HEK293 (cell line): Measurements from ENCODE around the gene ARHGAP27.
"Not testable (repeated sequence)": the region's sequence is repeated elsewhere in the genome, so short reads cannot be mapped to it uniquely, and the experiment has no call there.

Experiments used
- CTCF ChIA-PET: fragments of 350-600 bp; formaldehyde crosslinking; extraction: SDS; loops from one replicate; lab custom pipeline; 2021; ENCODE audit warnings: antibody characterized with exemption; lab: Yijun Ruan, JAX
- POLR2A ChIA-PET: fragments of 300-600 bp; formaldehyde crosslinking; extraction: SDS; loops from one replicate; lab custom pipeline; 2020; ENCODE audit warnings: antibody characterized with exemption, inconsistent platforms; lab: Yijun Ruan, JAX
- H3K27ac ChIP-seq: fragments of 200-500 bp; sonication (Bioruptor generic); 2 replicates; pipeline ENCODE4 v1.5.1; 2014; ENCODE audit warnings: low read depth, low read length, control low read depth, inconsistent platforms; ENCODE audit errors: extremely low read depth
- H3K36me3 ChIP-seq, 2 experiments: fragments of 200-500 bp in 1 of 2; sonication (Bioruptor generic) in 1 of 2; 1 replicate in 1 of 2; 2 replicates in 1 of 2; pipeline ENCODE4 v1.5.1; 2014 to 2017; ENCODE audit warnings: inconsistent platforms in 2 of 2, low read length in 2 of 2; ENCODE audit not compliant: control insufficient read depth in 2 of 2, insufficient read depth in 1 of 2
- H3K4me1 ChIP-seq: fragments of 200-500 bp; sonication (Bioruptor generic); 2 replicates; pipeline ENCODE4 v1.5.1; 2014; ENCODE audit warnings: mild to moderate bottlenecking, low read length, inconsistent platforms; ENCODE audit not compliant: control insufficient read depth, insufficient read depth
- H3K4me3 ChIP-seq: 2 replicates; pipeline ENCODE4 v1.5.1; 2011; ENCODE audit warnings: low read depth, mild to moderate bottlenecking, control low read depth, low read length, moderate library complexity
- H3K9me3 ChIP-seq: fragments of 200-500 bp; sonication (Bioruptor generic); 2 replicates; pipeline ENCODE4 v1.5.1; 2014; ENCODE audit warnings: low read depth, low read length, inconsistent platforms; ENCODE audit not compliant: control insufficient read depth, insufficient read depth
- GLIS1 ChIP-seq: fragments of 450-650 bp; formaldehyde crosslinking; IDR thresholded peaks from 2 replicates; pipeline ENCODE4 v1.5.1; 2016; ENCODE audit warnings: missing biosample characterization, missing genetic modification characterization
- KLF1 ChIP-seq: fragments of 450-650 bp; formaldehyde crosslinking; IDR thresholded peaks from 2 replicates; pipeline ENCODE4 v1.5.1; 2016; ENCODE audit warnings: missing biosample characterization, missing genetic modification characterization
- MEIS1 ChIP-seq: sonication (generic); formaldehyde crosslinking; IDR thresholded peaks from 2 replicates; pipeline ENCODE4 v1.8.1; 2022; ENCODE audit warnings: missing genetic modification reagents, mild to moderate bottlenecking, borderline replicate concordance
- SP7 ChIP-seq: fragments of 450-650 bp; formaldehyde crosslinking; IDR thresholded peaks from 2 replicates; pipeline ENCODE4 v1.5.1; 2016; ENCODE audit warnings: missing biosample characterization, missing genetic modification characterization
- WT1 ChIP-seq: fragments of 450-650 bp; formaldehyde crosslinking; IDR thresholded peaks from 2 replicates; pipeline ENCODE4 v1.5.1; 2016; ENCODE audit warnings: missing biosample characterization, missing genetic modification characterization
- ZIC2 ChIP-seq: fragments of 450-650 bp; formaldehyde crosslinking; IDR thresholded peaks from 2 replicates; pipeline ENCODE4 v1.5.1; 2016; ENCODE audit warnings: missing biosample characterization, missing genetic modification characterization
- ZNF112 ChIP-seq: fragments of 450-650 bp; formaldehyde crosslinking; IDR thresholded peaks from 2 replicates; pipeline ENCODE4 v1.5.0; 2017; ENCODE audit warnings: missing biosample characterization, missing genetic modification characterization
- ZNF426 ChIP-seq: fragments of 450-650 bp; formaldehyde crosslinking; IDR thresholded peaks from 2 replicates; pipeline ENCODE4 v1.5.1; 2017; ENCODE audit warnings: missing biosample characterization, missing genetic modification characterization, mild to moderate bottlenecking, inconsistent platforms, moderate library complexity
- ZNF473 ChIP-seq: fragments of 450-650 bp; formaldehyde crosslinking; IDR thresholded peaks from 2 replicates; pipeline ENCODE4 v1.5.1; 2017; ENCODE audit warnings: missing biosample characterization, missing genetic modification characterization
- ZNF544 ChIP-seq: fragments of 450-650 bp; formaldehyde crosslinking; IDR thresholded peaks from 2 replicates; pipeline ENCODE4 v1.5.0; 2017; ENCODE audit warnings: missing biosample characterization, missing genetic modification characterization
- ZNF629 ChIP-seq: fragments of 450-650 bp; formaldehyde crosslinking; IDR thresholded peaks from 2 replicates; pipeline ENCODE4 v1.5.1; 2017; ENCODE audit warnings: missing biosample characterization, missing genetic modification characterization
- ZNF660 ChIP-seq: fragments of 450-650 bp; IDR thresholded peaks from 2 replicates; pipeline ENCODE4 v1.5.1; 2018; ENCODE audit warnings: missing biosample characterization, mild to moderate bottlenecking, missing genetic modification characterization
- ZNF664 ChIP-seq: fragments of 450-650 bp; formaldehyde crosslinking; IDR thresholded peaks from 2 replicates; pipeline ENCODE4 v1.5.1; 2016; ENCODE audit warnings: missing biosample characterization, missing genetic modification characterization
- ZNF677 ChIP-seq: fragments of 450-650 bp; IDR thresholded peaks from 2 replicates; pipeline ENCODE4 v1.5.0; 2018; ENCODE audit warnings: missing biosample characterization, mild to moderate bottlenecking, missing genetic modification characterization, moderate library complexity
- ZNF768 ChIP-seq: fragments of 450-650 bp; formaldehyde crosslinking; IDR thresholded peaks from 2 replicates; pipeline ENCODE4 v1.5.1; 2018; ENCODE audit warnings: missing biosample characterization, mild to moderate bottlenecking, missing genetic modification characterization
- ZSCAN30 ChIP-seq: fragments of 450-650 bp; IDR thresholded peaks from 2 replicates; pipeline ENCODE4 v1.5.1; 2018; ENCODE audit warnings: missing biosample characterization, mild to moderate bottlenecking, missing genetic modification characterization, moderate library complexity
- TF ChIP-seq, protein P1 (sequence below): fragments of 450-650 bp; formaldehyde crosslinking; IDR thresholded peaks from 2 replicates; pipeline ENCODE4 v1.5.1; 2017; ENCODE audit warnings: missing biosample characterization, missing genetic modification characterization
- TF ChIP-seq, protein P2 (sequence below): fragments of 450-650 bp; formaldehyde crosslinking; IDR thresholded peaks from 2 replicates; pipeline ENCODE4 v1.5.1; 2016; ENCODE audit warnings: missing biosample characterization, missing genetic modification characterization
- TF ChIP-seq, protein P3 (sequence below): fragments of 450-650 bp; formaldehyde crosslinking; IDR thresholded peaks from 2 replicates; pipeline ENCODE4 v1.5.1; 2016; ENCODE audit warnings: missing biosample characterization, missing genetic modification characterization
- TF ChIP-seq, protein P4 (sequence below): fragments of 450-650 bp; formaldehyde crosslinking; IDR thresholded peaks from 2 replicates; pipeline ENCODE4 v1.5.1; 2016; ENCODE audit warnings: missing biosample characterization, missing genetic modification characterization

Gene ARHGAP27

DNA sequence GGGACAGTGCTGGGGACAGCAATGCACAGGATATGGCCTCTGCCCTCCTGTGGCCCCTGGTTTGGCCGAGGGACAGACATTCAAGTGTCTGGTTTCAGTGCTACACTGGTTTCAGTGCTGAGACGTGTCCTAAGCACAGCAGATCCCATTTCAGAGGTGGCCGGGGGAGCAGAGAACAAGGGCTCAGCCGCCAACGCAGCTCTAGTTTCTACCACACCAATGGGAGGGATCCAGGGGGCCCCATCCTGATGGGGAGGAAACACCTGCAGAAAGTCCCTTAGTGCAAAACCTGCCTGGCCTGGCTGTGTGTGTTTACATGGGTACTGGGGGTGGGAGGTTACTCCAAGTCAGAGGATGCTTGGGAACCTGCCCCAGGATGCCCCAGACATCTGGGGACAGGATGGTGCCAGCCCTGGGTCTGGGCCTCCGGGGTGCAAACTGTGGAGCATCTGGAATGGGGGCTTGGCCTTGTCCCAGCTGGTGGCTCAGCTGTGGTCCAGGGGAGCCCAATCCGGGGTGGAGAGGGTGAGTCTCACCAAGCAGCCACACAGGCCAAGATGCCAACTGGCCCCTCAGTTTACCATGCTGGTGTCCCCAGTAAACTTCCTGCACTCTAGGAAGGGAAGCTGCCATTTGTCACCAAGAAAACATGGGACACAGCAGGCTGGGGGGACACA lies 8.3 kb upstream of the ARHGAP27 start:
- H3K36me3 ChIP-seq: peaks cover 0 to 32% of the 10 kb centered on the region in 2 experiments; a peak in 1 of 3 replicates
- CTCF ChIA-PET: interaction anchor here (0.6 to 1.1 kb wide), 4 partner anchors 12 to 663 kb away, joined by 3 to 4 read pairs (median 4); no protein-coding TSS in a partner anchor
- H3K9me3 ChIP-seq, POLR2A ChIA-PET, H3K4me3 ChIP-seq, H3K27ac ChIP-seq, H3K4me1 ChIP-seq: not testable (repeated sequence)
- peak; percentile 47 for TF ChIP-seq GLIS1

DNA sequence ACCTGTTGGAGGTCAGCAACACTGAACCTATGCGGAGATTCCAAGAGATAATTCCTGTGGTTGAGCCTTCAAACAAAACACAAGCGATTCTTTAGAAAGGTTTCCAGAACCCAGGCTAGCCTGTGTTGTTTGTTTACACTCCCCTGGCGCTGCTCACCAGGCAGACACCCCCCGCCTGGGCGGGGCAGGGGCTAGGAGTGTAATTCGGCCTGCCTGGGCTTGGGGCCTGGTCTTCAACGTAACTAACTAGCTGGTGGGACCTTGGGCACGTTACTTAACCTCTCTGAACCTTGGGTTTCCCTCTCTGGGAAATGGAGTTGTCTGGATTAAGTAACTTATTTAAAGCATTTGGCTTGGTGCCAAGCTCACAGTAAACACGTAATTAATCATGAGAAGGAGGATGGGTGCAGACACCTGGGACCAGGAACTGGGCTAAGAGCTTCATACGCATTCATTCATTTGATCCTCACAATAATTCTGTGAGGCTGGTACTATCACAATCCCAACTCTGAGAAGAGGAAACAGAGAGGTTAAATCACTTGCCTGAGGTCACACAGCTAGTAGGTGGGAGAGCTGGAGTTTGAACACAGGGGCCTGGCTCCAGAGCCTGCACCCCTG lies 7.6 kb upstream of the ARHGAP27 start:
- H3K4me1 ChIP-seq: no peaks in the 10 kb centered on the region; the same call in 1 of the 2 replicates
- ChIA-PET CTCF (interaction anchor here (0.6 to 1.1 kb wide), 7 partner anchors 11 to 663 kb away, joined by 3 to 4 read pairs (median 4); no protein-coding TSS in a partner anchor), POLR2A (no interaction called here)
- H3K4me3 ChIP-seq: no peak overlapping the region
- H3K27ac ChIP-seq: peak overlapping the region; percentile 25; the same call in 1 of the 2 replicates
- H3K9me3 ChIP-seq: no peaks in the 10 kb centered on the region
- H3K36me3 ChIP-seq: peaks cover 0 to 32% of the 10 kb centered on the region in 2 experiments; a peak in 1 of 3 replicates
- TF ChIP-seq, protein P1, sequence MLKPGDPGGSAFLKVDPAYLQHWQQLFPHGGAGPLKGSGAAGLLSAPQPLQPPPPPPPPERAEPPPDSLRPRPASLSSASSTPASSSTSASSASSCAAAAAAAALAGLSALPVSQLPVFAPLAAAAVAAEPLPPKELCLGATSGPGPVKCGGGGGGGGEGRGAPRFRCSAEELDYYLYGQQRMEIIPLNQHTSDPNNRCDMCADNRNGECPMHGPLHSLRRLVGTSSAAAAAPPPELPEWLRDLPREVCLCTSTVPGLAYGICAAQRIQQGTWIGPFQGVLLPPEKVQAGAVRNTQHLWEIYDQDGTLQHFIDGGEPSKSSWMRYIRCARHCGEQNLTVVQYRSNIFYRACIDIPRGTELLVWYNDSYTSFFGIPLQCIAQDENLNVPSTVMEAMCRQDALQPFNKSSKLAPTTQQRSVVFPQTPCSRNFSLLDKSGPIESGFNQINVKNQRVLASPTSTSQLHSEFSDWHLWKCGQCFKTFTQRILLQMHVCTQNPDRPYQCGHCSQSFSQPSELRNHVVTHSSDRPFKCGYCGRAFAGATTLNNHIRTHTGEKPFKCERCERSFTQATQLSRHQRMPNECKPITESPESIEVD (tag by site-specific recombination): no peak
- peak; percentile 56; the same call in 1 of the 2 replicates for TF ChIP-seq ZNF544 (tag by site-specific recombination)
- 0 out of 2 replicates have a peak, but pooled peaks have one; percentile 60 for TF ChIP-seq MEIS1 (CRISPR knock-in tag)
- TF ChIP-seq ZIC2: peak; percentile 80
- peak; percentile 88 for TF ChIP-seq ZNF664
- peak; percentile 15; the same call in 1 of the 2 replicates for TF ChIP-seq WT1
- TF ChIP-seq ZNF629 (tag by site-specific recombination): no peak; the same call in 1 of the 2 replicates
- TF ChIP-seq KLF1 (tag by site-specific recombination): peak; percentile 77
- TF ChIP-seq ZNF677 (tag by site-specific recombination): no peak
- TF ChIP-seq ZNF426: no peak
- TF ChIP-seq, protein P2, sequence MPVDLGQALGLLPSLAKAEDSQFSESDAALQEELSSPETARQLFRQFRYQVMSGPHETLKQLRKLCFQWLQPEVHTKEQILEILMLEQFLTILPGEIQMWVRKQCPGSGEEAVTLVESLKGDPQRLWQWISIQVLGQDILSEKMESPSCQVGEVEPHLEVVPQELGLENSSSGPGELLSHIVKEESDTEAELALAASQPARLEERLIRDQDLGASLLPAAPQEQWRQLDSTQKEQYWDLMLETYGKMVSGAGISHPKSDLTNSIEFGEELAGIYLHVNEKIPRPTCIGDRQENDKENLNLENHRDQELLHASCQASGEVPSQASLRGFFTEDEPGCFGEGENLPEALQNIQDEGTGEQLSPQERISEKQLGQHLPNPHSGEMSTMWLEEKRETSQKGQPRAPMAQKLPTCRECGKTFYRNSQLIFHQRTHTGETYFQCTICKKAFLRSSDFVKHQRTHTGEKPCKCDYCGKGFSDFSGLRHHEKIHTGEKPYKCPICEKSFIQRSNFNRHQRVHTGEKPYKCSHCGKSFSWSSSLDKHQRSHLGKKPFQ (tag by site-specific recombination): no peak
- TF ChIP-seq, protein P3, sequence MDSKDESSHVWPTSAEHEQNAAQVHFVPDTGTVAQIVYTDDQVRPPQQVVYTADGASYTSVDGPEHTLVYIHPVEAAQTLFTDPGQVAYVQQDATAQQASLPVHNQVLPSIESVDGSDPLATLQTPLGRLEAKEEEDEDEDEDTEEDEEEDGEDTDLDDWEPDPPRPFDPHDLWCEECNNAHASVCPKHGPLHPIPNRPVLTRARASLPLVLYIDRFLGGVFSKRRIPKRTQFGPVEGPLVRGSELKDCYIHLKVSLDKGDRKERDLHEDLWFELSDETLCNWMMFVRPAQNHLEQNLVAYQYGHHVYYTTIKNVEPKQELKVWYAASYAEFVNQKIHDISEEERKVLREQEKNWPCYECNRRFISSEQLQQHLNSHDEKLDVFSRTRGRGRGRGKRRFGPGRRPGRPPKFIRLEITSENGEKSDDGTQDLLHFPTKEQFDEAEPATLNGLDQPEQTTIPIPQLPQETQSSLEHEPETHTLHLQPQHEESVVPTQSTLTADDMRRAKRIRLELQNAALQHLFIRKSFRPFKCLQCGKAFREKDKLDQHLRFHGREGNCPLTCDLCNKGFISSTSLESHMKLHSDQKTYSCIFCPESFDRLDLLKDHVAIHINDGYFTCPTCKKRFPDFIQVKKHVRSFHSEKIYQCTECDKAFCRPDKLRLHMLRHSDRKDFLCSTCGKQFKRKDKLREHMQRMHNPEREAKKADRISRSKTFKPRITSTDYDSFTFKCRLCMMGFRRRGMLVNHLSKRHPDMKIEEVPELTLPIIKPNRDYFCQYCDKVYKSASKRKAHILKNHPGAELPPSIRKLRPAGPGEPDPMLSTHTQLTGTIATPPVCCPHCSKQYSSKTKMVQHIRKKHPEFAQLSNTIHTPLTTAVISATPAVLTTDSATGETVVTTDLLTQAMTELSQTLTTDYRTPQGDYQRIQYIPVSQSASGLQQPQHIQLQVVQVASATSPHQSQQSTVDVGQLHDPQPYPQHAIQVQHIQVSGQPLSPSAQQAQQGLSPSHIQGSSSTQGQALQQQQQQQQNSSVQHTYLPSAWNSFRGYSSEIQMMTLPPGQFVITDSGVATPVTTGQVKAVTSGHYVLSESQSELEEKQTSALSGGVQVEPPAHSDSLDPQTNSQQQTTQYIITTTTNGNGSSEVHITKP (tag by site-specific recombination): peak; percentile 68
- TF ChIP-seq, protein P4, sequence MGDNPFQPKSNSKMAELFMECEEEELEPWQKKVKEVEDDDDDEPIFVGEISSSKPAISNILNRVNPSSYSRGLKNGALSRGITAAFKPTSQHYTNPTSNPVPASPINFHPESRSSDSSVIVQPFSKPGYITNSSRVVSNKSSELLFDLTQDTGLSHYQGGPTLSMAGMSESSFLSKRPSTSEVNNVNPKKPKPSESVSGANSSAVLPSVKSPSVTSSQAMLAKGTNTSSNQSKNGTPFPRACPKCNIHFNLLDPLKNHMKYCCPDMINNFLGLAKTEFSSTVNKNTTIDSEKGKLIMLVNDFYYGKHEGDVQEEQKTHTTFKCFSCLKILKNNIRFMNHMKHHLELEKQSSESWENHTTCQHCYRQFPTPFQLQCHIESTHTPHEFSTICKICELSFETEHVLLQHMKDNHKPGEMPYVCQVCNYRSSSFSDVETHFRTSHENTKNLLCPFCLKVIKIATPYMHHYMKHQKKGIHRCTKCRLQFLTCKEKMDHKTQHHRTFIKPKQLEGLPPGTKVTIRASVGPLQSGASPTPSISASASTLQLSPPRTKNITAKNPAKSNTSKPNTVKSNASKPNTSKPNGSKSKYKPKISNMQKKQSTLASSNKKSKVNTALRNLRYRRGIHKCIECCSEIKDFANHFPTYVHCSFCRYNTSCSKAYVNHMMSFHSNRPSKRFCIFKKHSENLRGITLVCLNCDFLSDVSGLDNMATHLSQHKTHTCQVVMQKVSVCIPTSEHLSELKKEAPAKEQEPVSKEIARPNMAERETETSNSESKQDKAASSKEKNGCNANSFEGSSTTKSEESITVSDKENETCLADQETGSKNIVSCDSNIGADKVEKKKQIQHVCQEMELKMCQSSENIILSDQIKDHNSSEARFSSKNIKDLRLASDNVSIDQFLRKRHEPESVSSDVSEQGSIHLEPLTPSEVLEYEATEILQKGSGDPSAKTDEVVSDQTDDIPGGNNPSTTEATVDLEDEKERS (tag by site-specific recombination): no peak
- TF ChIP-seq ZNF473 (tag by site-specific recombination): no peak
- peak; percentile 79 for TF ChIP-seq GLIS1
- peak; percentile 60; the same call in 1 of the 2 replicates for TF ChIP-seq ZNF660
- 0 out of 2 replicates have a peak, but pooled peaks have one; percentile 19 for TF ChIP-seq ZSCAN30 (tag by site-specific recombination)
- TF ChIP-seq SP7: peak; percentile 47; the same call in 1 of the 2 replicates
- TF ChIP-seq ZNF112 (tag by site-specific recombination): no peak
- TF ChIP-seq ZNF768: peak; percentile 66; the same call in 1 of the 2 replicates
